SK-N-SH (cell line): ENCODE measurements around the gene DHRSX. TPM values are rescaled to one million over a fixed set of nuclear protein-coding genes. Genes with fewer than 3 reads are reported as not detected.

Source experiments
- CTCF ChIA-PET: fragments of 300-600, 350-600 bp; formaldehyde crosslinking; extraction: SDS; loops from one replicate; lab custom pipeline; 2021; lab: Yijun Ruan, JAX
- POLR2A ChIA-PET: fragments of 350-600 bp; sonication (Branson Sonifier 250); formaldehyde crosslinking; extraction: SDS; loops from one replicate; lab custom pipeline; 2020; ENCODE audit warnings: antibody characterized with exemption, inconsistent platforms; lab: Yijun Ruan, JAX
- DNase-seq: peaks from one replicate; pipeline ENCODE4 v3.0.0; 2012
- H2AFZ ChIP-seq: fragments of 200-600 bp; sonication (generic); 2 replicates; pipeline ENCODE4 v1.8.1; 2016; ENCODE audit warnings: antibody characterized with exemption, mild to moderate bottlenecking, low read depth
- H3F3A ChIP-seq: fragments of 200-600 bp; sonication (generic); replicated peaks from 2 replicates; pipeline ENCODE3; 2016; ENCODE audit warnings: antibody characterized with exemption, mild to moderate bottlenecking; ENCODE audit not compliant: insufficient read depth
- H3K27ac ChIP-seq, 2 experiments: fragments of 200-500 bp in 1 of 2; fragments of 200-600 bp in 1 of 2; sonication (Bioruptor generic) in 1 of 2; sonication (generic), shearing (Covaris generic) in 1 of 2; 2 replicates each; pipeline versions ENCODE4 v1.5.1 to v1.6.1; 2014 to 2016; ENCODE audit warnings: low read depth in 2 of 2, inconsistent platforms in 1 of 2, low read length in 1 of 2, mild to moderate bottlenecking in 1 of 2, mixed read lengths in 1 of 2
- H3K27me3 ChIP-seq: fragments of 200-600 bp; sonication (generic), shearing (Covaris generic); 2 replicates; pipeline ENCODE4 v1.6.1; 2016; ENCODE audit warnings: mixed run types; ENCODE audit not compliant: insufficient read depth
- H3K36me3 ChIP-seq, 2 experiments: fragments of 200-500 bp in 1 of 2; fragments of 200-600 bp in 1 of 2; sonication (Bioruptor generic) in 1 of 2; sonication (generic) in 1 of 2; replicated peaks in 1 of 2; 2 replicates each; pipeline versions ENCODE3 to v1.5.1; 2014 to 2016; ENCODE audit warnings: low read length in 1 of 2, mild to moderate bottlenecking in 1 of 2; ENCODE audit not compliant: insufficient read depth in 2 of 2, control insufficient read depth in 1 of 2
- H3K4me1 ChIP-seq, 2 experiments: fragments of 200-500 bp in 1 of 2; fragments of 200-600 bp in 1 of 2; sonication (Bioruptor generic) in 1 of 2; sonication (generic), shearing (Covaris generic) in 1 of 2; 2 replicates each; pipeline versions ENCODE4 v1.5.1 to v1.6.1; 2014 to 2016; ENCODE audit warnings: low read depth in 1 of 2, low read length in 1 of 2, mixed run types in 1 of 2; ENCODE audit not compliant: insufficient read depth in 2 of 2, control insufficient read depth in 1 of 2
- H3K4me2 ChIP-seq: fragments of 200-600 bp; sonication (generic), shearing (Covaris generic); 2 replicates; pipeline ENCODE4 v1.6.1; 2017; ENCODE audit warnings: mixed run types
- H3K4me3 ChIP-seq, 2 experiments: fragments of 200-500 bp in 1 of 2; fragments of 200-600 bp in 1 of 2; sonication (Bioruptor generic) in 1 of 2; sonication (generic), shearing (Covaris generic) in 1 of 2; 2 replicates each; pipeline versions ENCODE4 v1.5.1 to v1.8.1; 2014 to 2016; ENCODE audit warnings: low read depth in 2 of 2, inconsistent platforms in 1 of 2, low read length in 1 of 2, mild to moderate bottlenecking in 1 of 2, mixed read lengths in 1 of 2, moderate library complexity in 1 of 2
- H3K79me2 ChIP-seq: fragments of 200-600 bp; sonication (generic); 2 replicates; pipeline ENCODE4 v1.8.1; 2017; ENCODE audit warnings: mild to moderate bottlenecking; ENCODE audit not compliant: insufficient read depth
- H3K9ac ChIP-seq: fragments of 200-600 bp; sonication (generic); 2 replicates; pipeline ENCODE4 v1.6.1; 2017; ENCODE audit warnings: mixed run types
- H3K9me2 ChIP-seq: fragments of 200-600 bp; sonication (generic); 2 replicates; pipeline ENCODE4 v1.6.1; 2017; ENCODE audit warnings: mixed run types
- H3K9me3 ChIP-seq: fragments of 200-600 bp; sonication (generic); 2 replicates; pipeline ENCODE4 v1.6.1; 2017; ENCODE audit warnings: mixed run types, mild to moderate bottlenecking, moderate library complexity
- H4K20me1 ChIP-seq: fragments of 200-600 bp; sonication (generic); 2 replicates; pipeline ENCODE4 v1.6.1; 2017; ENCODE audit warnings: mild to moderate bottlenecking, mixed run types; ENCODE audit not compliant: insufficient read depth
- CHD2 ChIP-seq: fragments of 150-350 bp; IDR thresholded peaks from 2 replicates; pipeline ENCODE4 v1.6.1; 2018; ENCODE audit warnings: low read length; ENCODE audit not compliant: partially characterized antibody
- ELF1 ChIP-seq: IDR thresholded peaks from 2 replicates; pipeline ENCODE4 v1.4.0; 2012
- FOXJ3 ChIP-seq: sonication (generic); formaldehyde crosslinking; IDR thresholded peaks from 2 replicates; pipeline ENCODE4 v1.5.1; 2020; ENCODE audit warnings: mild to moderate bottlenecking, missing genetic modification reagents
- GATA2 ChIP-seq: sonication (generic); formaldehyde crosslinking; IDR thresholded peaks from 2 replicates; pipeline ENCODE4 v1.5.0; 2020; ENCODE audit warnings: mild to moderate bottlenecking, missing genetic modification reagents
- MEF2A ChIP-seq: IDR thresholded peaks from 2 replicates; pipeline ENCODE4 v1.4.0; 2012; ENCODE audit warnings: low read depth, borderline replicate concordance
- MXI1 ChIP-seq: IDR thresholded peaks from 2 replicates; pipeline ENCODE4 v1.6.1; 2012; ENCODE audit warnings: mild to moderate bottlenecking, low read depth, low read length, improper control_type of control experiment
- NFIC ChIP-seq: IDR thresholded peaks from 2 replicates; pipeline ENCODE4 v1.4.0; 2012; ENCODE audit warnings: borderline replicate concordance
- POLR2AphosphoS5 ChIP-seq: IDR thresholded peaks from 2 replicates; pipeline ENCODE4 v1.6.1; 2012; ENCODE audit warnings: low read depth, low read length
- RFX5 ChIP-seq: IDR thresholded peaks from 2 replicates; pipeline ENCODE4 v1.6.1; 2012; ENCODE audit warnings: mild to moderate bottlenecking, improper control_type of control experiment, low read length
- RXRA ChIP-seq: IDR thresholded peaks from 2 replicates; pipeline ENCODE4 v1.4.0; 2012; ENCODE audit warnings: low read depth, mild to moderate bottlenecking, borderline replicate concordance
- SIN3A ChIP-seq: IDR thresholded peaks from 2 replicates; pipeline ENCODE4 v1.6.1; 2012; ENCODE audit warnings: low read depth, mild to moderate bottlenecking, low read length, moderate library complexity, borderline replicate concordance
- TAF1 ChIP-seq: IDR thresholded peaks from 2 replicates; pipeline ENCODE4 v1.6.1; 2012; ENCODE audit warnings: low read depth, mild to moderate bottlenecking, low read length, moderate library complexity, borderline replicate concordance
- TEAD4 ChIP-seq: IDR thresholded peaks from 2 replicates; pipeline ENCODE4 v1.4.0; 2012; ENCODE audit warnings: mild to moderate bottlenecking, borderline replicate concordance; ENCODE audit not compliant: insufficient read depth
- YY1 ChIP-seq: IDR thresholded peaks from 2 replicates; pipeline ENCODE4 v1.4.0; 2012; ENCODE audit warnings: low read depth, mild to moderate bottlenecking
- WGBS: methylation state at CpG from one replicate; pipeline ENCODE4 v1.1.6; 2017; ENCODE audit warnings: low lambda C conversion rate; 5-methylcytosine and 5-hydroxymethylcytosine counted together
- polyA plus RNA-seq, 3 experiments: library from polyadenylated mRNA; depleted of rRNA; stranded (reverse); fragments of >200 nt; gene quantifications; 2 replicates each; pipeline ENCODE4 v1.2.3, GENCODE V29; 2012
- TF ChIP-seq, protein P1 (sequence below): fragments of 200-600 bp; sonication (generic); IDR thresholded peaks from 2 replicates; pipeline ENCODE4 v1.6.1; 2017; ENCODE audit warnings: antibody characterized with exemption, mild to moderate bottlenecking, moderate library complexity
- TF ChIP-seq, protein P2 (sequence below): IDR thresholded peaks from 2 replicates; pipeline ENCODE4 v1.4.0; 2012; ENCODE audit warnings: low read depth
- TF ChIP-seq, protein P3 (sequence below): fragments of 150-350 bp; IDR thresholded peaks from 2 replicates; pipeline ENCODE4 v1.6.1; 2016; ENCODE audit warnings: mild to moderate bottlenecking, low read depth, low read length
- TF ChIP-seq, protein P4 (sequence below): IDR thresholded peaks from 2 replicates; pipeline ENCODE4 v1.4.0; 2012; ENCODE audit warnings: low read depth, borderline replicate concordance
- TF ChIP-seq, protein P5 (sequence below): fragments of 150-350 bp; IDR thresholded peaks from 2 replicates; pipeline ENCODE4 v1.6.1; 2017; ENCODE audit warnings: antibody characterized with exemption, low read length, low read depth, borderline replicate concordance

DHRSX gene
- polyA plus RNA-seq, 1 of the 3 experiments (the other 2 are of a cell fraction), result 34.3 TPM

DNA sequence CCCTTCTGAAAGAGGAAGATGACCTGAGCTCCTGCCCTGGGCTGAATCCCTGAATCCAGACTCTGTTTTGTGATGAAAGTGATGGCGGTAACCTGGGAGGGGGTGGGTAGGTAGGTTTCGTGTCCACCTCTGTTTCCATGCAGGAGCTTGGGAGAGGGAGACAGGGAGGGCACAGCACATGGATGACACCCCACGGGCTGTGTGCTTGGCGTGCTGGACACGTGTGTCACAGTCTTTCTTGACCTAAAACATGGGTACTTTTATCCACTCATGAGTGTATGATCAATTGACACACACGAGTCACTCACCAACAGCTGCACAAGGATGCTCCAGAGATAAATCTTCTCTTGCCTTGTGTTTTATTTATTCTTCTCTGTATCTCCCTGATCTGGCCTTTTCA lies 111.5 kb downstream of the DHRSX start (continued):
- TF ChIP-seq, protein P1, sequence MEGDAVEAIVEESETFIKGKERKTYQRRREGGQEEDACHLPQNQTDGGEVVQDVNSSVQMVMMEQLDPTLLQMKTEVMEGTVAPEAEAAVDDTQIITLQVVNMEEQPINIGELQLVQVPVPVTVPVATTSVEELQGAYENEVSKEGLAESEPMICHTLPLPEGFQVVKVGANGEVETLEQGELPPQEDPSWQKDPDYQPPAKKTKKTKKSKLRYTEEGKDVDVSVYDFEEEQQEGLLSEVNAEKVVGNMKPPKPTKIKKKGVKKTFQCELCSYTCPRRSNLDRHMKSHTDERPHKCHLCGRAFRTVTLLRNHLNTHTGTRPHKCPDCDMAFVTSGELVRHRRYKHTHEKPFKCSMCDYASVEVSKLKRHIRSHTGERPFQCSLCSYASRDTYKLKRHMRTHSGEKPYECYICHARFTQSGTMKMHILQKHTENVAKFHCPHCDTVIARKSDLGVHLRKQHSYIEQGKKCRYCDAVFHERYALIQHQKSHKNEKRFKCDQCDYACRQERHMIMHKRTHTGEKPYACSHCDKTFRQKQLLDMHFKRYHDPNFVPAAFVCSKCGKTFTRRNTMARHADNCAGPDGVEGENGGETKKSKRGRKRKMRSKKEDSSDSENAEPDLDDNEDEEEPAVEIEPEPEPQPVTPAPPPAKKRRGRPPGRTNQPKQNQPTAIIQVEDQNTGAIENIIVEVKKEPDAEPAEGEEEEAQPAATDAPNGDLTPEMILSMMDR, result no peak
- TF ChIP-seq YY1, result no peak
- TF ChIP-seq CHD2, result no peak
- TF ChIP-seq GATA2 (CRISPR knock-in tag), result no peak
- no peak for TF ChIP-seq ELF1
- TF ChIP-seq, protein P2, sequence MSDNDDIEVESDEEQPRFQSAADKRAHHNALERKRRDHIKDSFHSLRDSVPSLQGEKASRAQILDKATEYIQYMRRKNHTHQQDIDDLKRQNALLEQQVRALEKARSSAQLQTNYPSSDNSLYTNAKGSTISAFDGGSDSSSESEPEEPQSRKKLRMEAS, result no peak
- no peak for TF ChIP-seq FOXJ3 (CRISPR knock-in tag)
- no peak for TF ChIP-seq TEAD4
- no peak for TF ChIP-seq SIN3A
- TF ChIP-seq, all 33 proteins: peak for 0

DNA sequence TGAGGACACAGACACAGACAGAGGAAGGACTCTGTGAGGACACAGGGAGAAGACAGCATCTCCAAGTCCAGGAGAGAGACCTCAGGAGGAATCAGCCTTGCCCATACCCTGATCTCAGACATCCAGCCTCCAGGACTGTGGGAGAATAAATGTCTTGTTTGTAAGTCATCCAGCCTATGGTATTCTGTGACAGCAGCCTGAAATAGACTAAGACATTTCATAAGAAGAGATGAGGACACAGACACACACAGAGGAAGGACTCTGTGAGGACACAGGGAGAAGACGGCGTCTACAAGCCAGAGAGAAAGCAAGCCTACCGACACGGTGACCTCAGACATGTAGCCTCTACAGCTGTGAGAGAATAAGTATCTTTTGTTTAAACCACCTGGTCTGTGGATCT lies 112.1 kb downstream of the DHRSX start:
- no peak overlapping the region for H3K4me2 ChIP-seq
- H3K4me1 ChIP-seq, result peaks cover 0 to 3% of the 10 kb centered on the region in 2 experiments; a peak in 1 of 4 replicates
- ChIA-PET CTCF (no interaction called here), POLR2A (no interaction called here)
- no peak for DNase-seq
- no peak overlapping the region for H3K4me3 ChIP-seq
- no peaks in the 10 kb centered on the region for H3K9me2 ChIP-seq
- H3K36me3 ChIP-seq, result peaks cover 0 to 7% of the 10 kb centered on the region in 2 experiments
- no peak overlapping the region for H2AFZ ChIP-seq
- H4K20me1 ChIP-seq, result no peaks in the 10 kb centered on the region
- WGBS, result 87% methylated on average over 4 of the region's 4 CpGs
- H3K27ac ChIP-seq, result no peak overlapping the region
- peaks cover 11% of the 10 kb centered on the region for H3F3A ChIP-seq
- no peak overlapping the region for H3K9ac ChIP-seq
- H3K9me3 ChIP-seq, result no peaks in the 10 kb centered on the region
- TF ChIP-seq FOXJ3 (CRISPR knock-in tag) (no peak), YY1 (no peak), MXI1 (no peak), TAF1 (no peak), NFIC (no peak), RXRA (no peak), SIN3A (no peak), POLR2AphosphoS5 (no peak), ELF1 (no peak), MEF2A (no peak), RFX5 (no peak), TEAD4 (no peak)
- TF ChIP-seq, protein P3, sequence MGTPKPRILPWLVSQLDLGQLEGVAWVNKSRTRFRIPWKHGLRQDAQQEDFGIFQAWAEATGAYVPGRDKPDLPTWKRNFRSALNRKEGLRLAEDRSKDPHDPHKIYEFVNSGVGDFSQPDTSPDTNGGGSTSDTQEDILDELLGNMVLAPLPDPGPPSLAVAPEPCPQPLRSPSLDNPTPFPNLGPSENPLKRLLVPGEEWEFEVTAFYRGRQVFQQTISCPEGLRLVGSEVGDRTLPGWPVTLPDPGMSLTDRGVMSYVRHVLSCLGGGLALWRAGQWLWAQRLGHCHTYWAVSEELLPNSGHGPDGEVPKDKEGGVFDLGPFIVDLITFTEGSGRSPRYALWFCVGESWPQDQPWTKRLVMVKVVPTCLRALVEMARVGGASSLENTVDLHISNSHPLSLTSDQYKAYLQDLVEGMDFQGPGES, result no peak
- TF ChIP-seq, protein P4, sequence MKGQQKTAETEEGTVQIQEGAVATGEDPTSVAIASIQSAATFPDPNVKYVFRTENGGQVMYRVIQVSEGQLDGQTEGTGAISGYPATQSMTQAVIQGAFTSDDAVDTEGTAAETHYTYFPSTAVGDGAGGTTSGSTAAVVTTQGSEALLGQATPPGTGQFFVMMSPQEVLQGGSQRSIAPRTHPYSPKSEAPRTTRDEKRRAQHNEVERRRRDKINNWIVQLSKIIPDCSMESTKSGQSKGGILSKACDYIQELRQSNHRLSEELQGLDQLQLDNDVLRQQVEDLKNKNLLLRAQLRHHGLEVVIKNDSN, result no peak
- TF ChIP-seq, protein P5, sequence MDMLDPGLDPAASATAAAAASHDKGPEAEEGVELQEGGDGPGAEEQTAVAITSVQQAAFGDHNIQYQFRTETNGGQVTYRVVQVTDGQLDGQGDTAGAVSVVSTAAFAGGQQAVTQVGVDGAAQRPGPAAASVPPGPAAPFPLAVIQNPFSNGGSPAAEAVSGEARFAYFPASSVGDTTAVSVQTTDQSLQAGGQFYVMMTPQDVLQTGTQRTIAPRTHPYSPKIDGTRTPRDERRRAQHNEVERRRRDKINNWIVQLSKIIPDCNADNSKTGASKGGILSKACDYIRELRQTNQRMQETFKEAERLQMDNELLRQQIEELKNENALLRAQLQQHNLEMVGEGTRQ, result no peak
- no peaks in the 10 kb centered on the region for H3K27me3 ChIP-seq
- H3K79me2 ChIP-seq, result no peaks in the 10 kb centered on the region
